BE2C (cell line): ENCODE data around the gene PHLPP1.

Experiments
- DNase-seq: peaks from one replicate; pipeline ENCODE4 v3.0.0-alpha.2; 2020
- H3K27me3 ChIP-seq: fragments of 250-450 bp; sonication (Bioruptor Pico); 2 replicates; pipeline ENCODE4 v1.5.1; 2020; ENCODE audit warnings: mild to moderate bottlenecking
- H3K36me3 ChIP-seq: fragments of 250-450 bp; sonication (Bioruptor Pico); 2 replicates; pipeline ENCODE4 v1.5.1; 2020; ENCODE audit warnings: mild to moderate bottlenecking
- H3K4me1 ChIP-seq: fragments of 250-450 bp; sonication (Bioruptor Pico); 2 replicates; pipeline ENCODE4 v1.5.1; 2020
- H3K4me3 ChIP-seq: 2 replicates; pipeline ENCODE4 v1.5.1; 2011; ENCODE audit warnings: low read depth, low read length
- H3K9me3 ChIP-seq: fragments of 250-450 bp; sonication (Bioruptor Pico); 2 replicates; pipeline ENCODE4 v1.5.1; 2020
- CTCF ChIP-seq: IDR thresholded peaks from 2 replicates; pipeline ENCODE4 v1.5.1; 2012; ENCODE audit warnings: mild to moderate bottlenecking, low read depth, low read length

PHLPP1 gene

GRCh38 chr18:62828091-62828640 lies 112.8 kb downstream of the PHLPP1 start:
- Histone ChIP-seq H3K27me3 (no peaks in the 10 kb centered on the region), H3K36me3 (no peaks in the 10 kb centered on the region), H3K4me3 (no peak overlapping the region), H3K4me1 (no peaks in the 10 kb centered on the region), H3K9me3 (no peaks in the 10 kb centered on the region)
- DNase-seq: no peak
- no peak for TF ChIP-seq CTCF

- H3K9me3 ChIP-seq: no peaks in the 10 kb centered on the region
- no peak overlapping the region for H3K4me3 ChIP-seq
- no peaks in the 10 kb centered on the region for H3K36me3 ChIP-seq
- DNase-seq: no peak
- no peaks in the 10 kb centered on the region for H3K4me1 ChIP-seq
- TF ChIP-seq CTCF: no peak
- no peaks in the 10 kb centered on the region for H3K27me3 ChIP-seq
These were observed 113.5 kb downstream of the PHLPP1 start for GRCh38 chr18:62828852-62829251.

GRCh38 chr18:62829936-62830335 lies 114.6 kb downstream of the PHLPP1 start:
- no peak for DNase-seq
- Histone ChIP-seq H3K4me3 (no peak overlapping the region), H3K27me3 (no peaks in the 10 kb centered on the region), H3K4me1 (no peaks in the 10 kb centered on the region), H3K36me3 (no peaks in the 10 kb centered on the region), H3K9me3 (no peaks in the 10 kb centered on the region)
- no peak for TF ChIP-seq CTCF

- Histone ChIP-seq H3K36me3 (no peaks in the 10 kb centered on the region), H3K9me3 (no peaks in the 10 kb centered on the region), H3K27me3 (no peaks in the 10 kb centered on the region), H3K4me3 (no peak overlapping the region), H3K4me1 (no peaks in the 10 kb centered on the region)
- TF ChIP-seq CTCF: no peak
- no peak for DNase-seq
These were observed 116.9 kb downstream of the PHLPP1 start for GRCh38 chr18:62832282-62832681.

- Histone ChIP-seq H3K4me3 (no peak overlapping the region), H3K4me1 (no peaks in the 10 kb centered on the region), H3K27me3 (no peaks in the 10 kb centered on the region), H3K9me3 (no peaks in the 10 kb centered on the region), H3K36me3 (no peaks in the 10 kb centered on the region)
- no peak for DNase-seq
- no peak for TF ChIP-seq CTCF
These were observed 118.2 kb downstream of the PHLPP1 start for GRCh38 chr18:62833494-62833893.

GRCh38 chr18:62834715-62835114 lies 119.4 kb downstream of the PHLPP1 start:
- Histone ChIP-seq H3K4me3 (no peak overlapping the region), H3K9me3 (no peaks in the 10 kb centered on the region), H3K36me3 (no peaks in the 10 kb centered on the region), H3K27me3 (no peaks in the 10 kb centered on the region), H3K4me1 (no peaks in the 10 kb centered on the region)
- no peak for DNase-seq
- TF ChIP-seq CTCF: no peak
